Limb (tissue), 2 donors: ENCODE data around the gene TFF1.

ENCODE experiments used
- DNase-seq, 2 donors: peaks; one replicate each; pipeline ENCODE4 v3.0.0-alpha.2; 2016; ENCODE audit errors: extremely low spot score in 2 of 2

The TFF1 gene

GRCh38 chr21:42398436-42399028, 32.2 kb upstream of the TFF1 start:
- no peak for DNase-seq

GRCh38 chr21:42397746-42398394, 31.5 kb upstream of the TFF1 start:
- DNase-seq, result no peak

- DNase-seq, result no peak
Measured at GRCh38 chr21:42396799-42397745, 30.7 kb upstream of the TFF1 start.

- DNase-seq, result no peak
Measured at GRCh38 chr21:42395905-42396651, 29.7 kb upstream of the TFF1 start, which contains the start of gene TMPRSS3. TSS of gene TMPRSS3 (minus strand) at chr21:42396052. CDS start at chr21:42395417, 635 bp downstream.

GRCh38 chr21:42395302-42395701, 29.0 kb upstream of the TFF1 start:
- no peak for DNase-seq

- no peak for DNase-seq
Measured at GRCh38 chr21:42393443-42393950, 27.2 kb upstream of the TFF1 start.

GRCh38 chr21:42392731-42393442, 26.6 kb upstream of the TFF1 start:
- no peak for DNase-seq

- no peak for DNase-seq
Measured at GRCh38 chr21:42391297-42391696, 25.0 kb upstream of the TFF1 start.

GRCh38 chr21:42390696-42391095, 24.4 kb upstream of the TFF1 start:
- no peak for DNase-seq

- DNase-seq, result no peak
Measured at GRCh38 chr21:42390193-42390592, 23.9 kb upstream of the TFF1 start.

- DNase-seq, result no peak
Measured at GRCh38 chr21:42389449-42389835, 23.1 kb upstream of the TFF1 start.

- no peak for DNase-seq
Measured at GRCh38 chr21:42388740-42389448, 22.6 kb upstream of the TFF1 start.

- no peak for DNase-seq
Measured at GRCh38 chr21:42387843-42388340, 21.6 kb upstream of the TFF1 start.

GRCh38 chr21:42387164-42387563, 20.8 kb upstream of the TFF1 start:
- DNase-seq, result no peak

- no peak for DNase-seq
Measured at GRCh38 chr21:42386034-42386591, 19.8 kb upstream of the TFF1 start.

GRCh38 chr21:42385619-42386018, 19.3 kb upstream of the TFF1 start:
- DNase-seq, result no peak

GRCh38 chr21:42384989-42385388, 18.7 kb upstream of the TFF1 start:
- no peak for DNase-seq

GRCh38 chr21:42384156-42384945, 18.0 kb upstream of the TFF1 start:
- no peak for DNase-seq

GRCh38 chr21:42383331-42383730, 17.0 kb upstream of the TFF1 start:
- DNase-seq, result no peak
